Mucosa of rectum (tissue), 2 donors: ENCODE results near the gene AGPAT2.

Experiments used
- H3K27ac ChIP-seq, 2 donors: one replicate each; pipeline ENCODE4 v1.7.0; 2013; ENCODE audit warnings: inconsistent platforms in 2 of 2, low read depth in 2 of 2, low read length in 2 of 2
- H3K27me3 ChIP-seq, 2 donors: one replicate each; pipeline ENCODE4 v1.7.0; 2013; ENCODE audit warnings: low read length in 2 of 2; ENCODE audit not compliant: control insufficient read depth in 2 of 2, insufficient read depth in 2 of 2
- H3K36me3 ChIP-seq, 2 donors: one replicate each; pipeline ENCODE4 v1.7.0; 2013; ENCODE audit warnings: low read length in 2 of 2; ENCODE audit not compliant: control insufficient read depth in 2 of 2, insufficient read depth in 2 of 2
- H3K4me1 ChIP-seq, 2 donors: one replicate each; pipeline ENCODE4 v1.7.0; 2013; ENCODE audit warnings: low read length in 2 of 2, mild to moderate bottlenecking in 1 of 2; ENCODE audit not compliant: control insufficient read depth in 2 of 2, insufficient read depth in 2 of 2
- H3K4me3 ChIP-seq, 2 donors: one replicate each; pipeline ENCODE4 v1.7.0; 2013; ENCODE audit warnings: low read length in 2 of 2
- H3K9ac ChIP-seq, 2 donors: one replicate each; pipeline ENCODE4 v1.7.0; 2013; ENCODE audit warnings: low read length in 2 of 2, low read depth in 1 of 2, mild to moderate bottlenecking in 1 of 2
- H3K9me3 ChIP-seq, 2 donors: one replicate each; pipeline ENCODE4 v1.7.0; 2013; ENCODE audit warnings: low read length in 2 of 2; ENCODE audit not compliant: control insufficient read depth in 2 of 2
- donor health status: healthy.
- donor health status: Normal muscosa, but diverticular disease.

AGPAT2 gene

DNA sequence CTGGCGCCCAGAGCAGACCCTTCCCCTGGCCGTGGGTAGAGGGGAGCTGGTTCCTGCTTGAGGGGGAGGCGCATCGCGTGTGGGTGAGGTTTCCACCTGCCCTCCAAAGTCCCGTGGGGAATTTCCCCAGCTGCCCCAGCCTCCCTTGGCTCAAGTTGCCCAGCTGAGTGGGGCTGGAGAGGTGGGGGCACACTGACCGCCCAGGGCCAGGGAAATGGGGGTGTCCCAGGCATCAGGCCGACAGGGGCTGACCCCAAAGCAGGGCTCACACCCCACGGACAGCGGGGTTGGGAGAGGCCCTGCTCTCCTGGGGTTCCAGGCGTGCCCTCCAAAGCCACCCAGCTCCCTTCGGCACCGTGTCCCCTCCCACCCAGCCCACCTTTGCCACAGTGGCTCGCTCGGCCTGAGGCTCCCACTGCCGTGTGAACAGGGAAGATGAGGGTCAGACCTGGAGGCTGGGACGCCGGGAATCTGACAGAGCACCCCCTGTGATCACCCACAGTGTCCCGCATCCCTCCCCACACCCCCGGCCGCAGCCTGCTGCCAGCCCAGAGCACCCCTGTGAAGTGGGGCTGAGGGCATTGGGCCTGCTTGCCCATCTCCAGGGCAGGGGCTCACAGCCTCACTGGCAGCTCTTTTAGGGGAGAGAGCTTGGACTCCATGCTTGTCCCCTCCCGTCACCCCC lies 25.5 kb downstream of the AGPAT2 start:
- peaks cover 0 to 9% of the 10 kb centered on the region in 2 donors for H3K4me1 ChIP-seq

DNA sequence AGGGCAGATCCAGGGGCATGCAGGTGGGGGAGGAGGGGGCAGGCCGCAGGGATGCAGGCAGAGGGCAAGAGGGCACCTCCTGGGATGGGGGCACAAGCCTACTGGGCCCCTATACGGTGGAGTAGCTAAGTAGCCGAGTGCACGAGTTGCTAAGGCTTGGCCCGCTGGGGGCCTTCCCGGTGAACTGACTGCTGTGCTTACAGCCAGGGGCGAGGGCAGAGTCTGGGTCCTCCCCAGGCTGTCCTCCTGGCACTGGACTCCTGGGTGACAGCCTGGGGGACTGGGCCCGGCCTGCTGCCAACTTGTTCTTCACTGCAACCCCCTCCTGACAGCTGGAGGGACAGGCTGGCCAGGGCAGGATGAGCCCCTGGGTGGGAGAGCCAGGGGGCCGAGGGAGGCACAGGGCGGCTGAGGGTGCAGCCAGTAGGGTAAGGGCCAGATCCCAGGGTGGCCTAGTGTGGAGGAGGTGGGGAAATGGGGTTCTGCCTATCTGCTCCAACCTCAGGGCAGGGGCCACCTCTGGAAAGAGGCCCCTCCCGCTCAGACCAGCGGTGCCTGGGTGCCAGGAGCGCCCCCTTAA lies 26.2 kb downstream of the AGPAT2 start:
- Histone ChIP-seq H3K9ac (no peak overlapping the region), H3K36me3 (no peaks in the 10 kb centered on the region), H3K9me3 (no peaks in the 10 kb centered on the region), H3K4me3 (no peak overlapping the region), H3K27me3 (peaks cover 29 to 38% of the 10 kb centered on the region in 2 donors), H3K4me1 (peaks cover 0 to 9% of the 10 kb centered on the region in 2 donors), H3K27ac (peak overlapping the region; percentile 9 to 32)

More for the DNA sequence above, 25.5 kb downstream of the AGPAT2 start:
- no peaks in the 10 kb centered on the region for H3K9me3 ChIP-seq
- no peak overlapping the region for H3K9ac ChIP-seq
- H3K27ac ChIP-seq = peak overlapping the region; percentile 9 to 48
- peaks cover 26 to 39% of the 10 kb centered on the region in 2 donors for H3K27me3 ChIP-seq
- no peaks in the 10 kb centered on the region for H3K36me3 ChIP-seq
- H3K4me3 ChIP-seq = no peak overlapping the region

DNA sequence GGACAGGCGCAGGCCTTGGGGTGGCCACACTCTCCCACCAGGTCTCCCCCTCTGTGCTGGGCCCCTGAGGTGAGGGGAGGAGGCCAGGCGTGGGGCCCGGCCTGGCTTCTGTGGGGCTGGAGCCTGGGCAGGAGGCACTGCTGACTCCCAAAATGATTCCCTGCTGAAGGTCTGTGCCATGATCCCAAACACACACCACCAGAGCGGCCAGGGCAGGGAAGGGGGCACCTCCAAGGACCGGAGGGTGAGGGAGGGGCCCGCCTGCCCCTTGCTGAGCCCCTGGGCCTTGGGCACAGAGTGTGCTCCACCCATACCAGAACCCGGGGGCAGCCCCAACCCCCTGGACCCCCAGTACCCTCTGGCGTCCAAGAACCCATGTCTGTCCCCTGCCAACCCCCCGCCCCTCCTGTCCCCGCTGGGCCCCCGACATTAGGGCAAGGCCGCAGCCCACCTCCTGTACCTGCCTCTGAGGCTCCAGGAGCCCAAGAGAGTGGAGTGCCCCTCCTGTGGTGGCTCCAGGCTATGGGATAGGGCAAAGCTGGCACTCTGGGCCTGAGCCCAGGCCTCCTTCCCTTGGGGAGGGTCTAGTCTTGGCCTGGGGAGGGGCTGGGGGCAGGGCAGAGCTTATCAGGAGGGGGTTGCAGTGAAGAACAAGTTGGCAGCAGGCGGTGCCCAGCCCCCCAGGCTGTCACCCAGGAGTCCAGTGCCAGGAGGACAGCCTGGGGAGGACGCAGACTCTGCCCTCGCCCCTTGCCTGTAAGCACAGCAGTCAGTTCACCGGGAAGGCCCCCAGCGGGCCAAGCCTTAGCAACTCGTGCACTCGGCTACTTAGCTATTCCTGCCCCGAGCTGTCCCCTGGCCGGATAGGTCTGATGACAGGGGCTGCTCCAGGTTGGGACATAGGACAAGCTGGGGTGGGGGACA lies 27.1 kb downstream of the AGPAT2 start:
- no peak overlapping the region for H3K4me3 ChIP-seq
- no peaks in the 10 kb centered on the region for H3K36me3 ChIP-seq
- H3K4me1 ChIP-seq = peaks cover 0 to 8% of the 10 kb centered on the region in 2 donors
- no peak overlapping the region for H3K9ac ChIP-seq
- peaks cover 29 to 37% of the 10 kb centered on the region in 2 donors for H3K27me3 ChIP-seq
- H3K9me3 ChIP-seq = no peaks in the 10 kb centered on the region
- H3K27ac ChIP-seq = peak overlapping the region in 1 of 2 donors; percentile 9

DNA sequence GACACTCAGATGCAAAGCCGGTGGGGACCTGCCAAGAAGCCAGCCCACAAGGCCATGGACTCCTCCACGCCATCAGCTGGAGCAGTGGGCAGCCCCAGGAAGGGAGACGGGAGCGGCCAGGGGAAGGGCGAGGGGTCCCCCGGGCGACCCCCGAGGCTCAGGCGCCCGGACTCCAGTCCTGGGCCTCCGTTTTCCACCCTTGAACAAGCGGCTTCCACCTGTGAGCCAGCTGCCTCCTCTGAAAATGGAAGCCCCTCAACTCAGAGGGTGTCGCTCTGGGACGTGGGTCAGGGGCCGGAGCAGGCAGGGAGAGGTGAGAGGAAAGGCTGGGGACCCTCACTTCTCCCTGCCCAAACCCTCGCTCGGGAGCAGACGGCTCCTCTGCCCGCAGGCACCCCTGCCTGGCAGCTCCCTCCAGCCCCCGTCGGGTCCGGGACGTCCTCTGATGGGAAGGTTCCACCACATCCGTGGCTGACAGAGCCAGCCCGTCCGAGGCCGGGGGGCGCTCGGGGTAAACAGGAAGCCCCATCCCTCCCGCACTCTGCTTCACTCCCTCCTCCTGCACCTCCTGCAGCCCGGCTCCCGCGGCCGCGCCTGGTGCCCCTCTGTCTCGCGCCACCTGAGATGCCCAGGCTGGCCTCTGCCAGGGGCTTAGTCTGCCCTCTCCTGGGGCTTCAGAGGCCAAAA lies 28.3 kb downstream of the AGPAT2 start:
- peak overlapping the region in 1 of 2 donors; percentile 32 for H3K27ac ChIP-seq
- no peaks in the 10 kb centered on the region for H3K36me3 ChIP-seq
- no peaks in the 10 kb centered on the region for H3K9me3 ChIP-seq
- peaks cover 25 to 29% of the 10 kb centered on the region in 2 donors for H3K27me3 ChIP-seq
- H3K4me3 ChIP-seq = no peak overlapping the region
- H3K9ac ChIP-seq = no peak overlapping the region
- peaks cover 0 to 6% of the 10 kb centered on the region in 2 donors for H3K4me1 ChIP-seq

DNA sequence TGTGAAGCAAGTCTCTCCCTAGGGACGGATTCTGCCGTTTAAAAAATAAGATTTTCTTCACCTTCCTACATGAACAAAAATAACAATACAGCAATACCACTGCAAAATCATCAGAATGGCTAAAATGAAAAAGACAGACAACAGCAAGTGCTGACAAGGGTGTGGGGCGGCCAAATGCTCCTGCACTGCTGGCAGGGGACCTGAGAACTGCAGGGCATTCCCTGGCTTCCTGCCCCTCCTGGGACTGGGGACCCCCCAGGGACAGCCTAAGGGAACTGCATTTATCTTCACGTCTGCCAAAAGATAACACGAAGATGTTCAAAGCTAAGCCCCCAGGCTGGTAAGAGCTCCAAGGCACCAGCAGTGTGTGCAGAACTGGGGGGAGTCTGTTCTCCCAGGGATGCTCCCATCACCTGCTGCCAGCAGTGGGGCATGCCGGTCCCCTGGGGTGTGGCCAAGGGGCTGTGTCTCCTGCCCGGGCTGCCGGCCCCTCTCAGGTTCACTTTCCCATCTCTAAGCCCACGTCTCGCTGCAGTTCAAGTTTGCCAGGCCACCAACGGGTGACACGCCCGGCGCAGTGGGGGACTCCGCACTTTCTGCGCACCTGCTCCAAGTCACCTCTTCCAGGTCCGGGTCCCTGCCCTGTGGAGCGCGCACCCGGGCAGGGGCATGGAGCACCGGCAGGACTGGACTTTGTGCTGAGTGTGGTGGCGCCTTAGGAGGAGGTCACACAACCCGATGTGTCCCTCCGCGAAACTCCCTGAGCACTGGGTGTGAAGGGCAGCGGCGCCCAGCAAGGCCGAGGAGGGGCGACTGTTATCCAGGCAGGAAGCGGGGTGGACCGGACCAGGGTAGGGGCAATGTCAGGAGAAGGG lies 29.0 kb downstream of the AGPAT2 start:
- Histone ChIP-seq H3K27ac (peak overlapping the region in 1 of 2 donors; percentile 32), H3K36me3 (no peaks in the 10 kb centered on the region), H3K27me3 (peaks cover 25 to 31% of the 10 kb centered on the region in 2 donors), H3K4me1 (peaks cover 0 to 6% of the 10 kb centered on the region in 2 donors), H3K9ac (no peak overlapping the region), H3K4me3 (no peak overlapping the region), H3K9me3 (no peaks in the 10 kb centered on the region)

DNA sequence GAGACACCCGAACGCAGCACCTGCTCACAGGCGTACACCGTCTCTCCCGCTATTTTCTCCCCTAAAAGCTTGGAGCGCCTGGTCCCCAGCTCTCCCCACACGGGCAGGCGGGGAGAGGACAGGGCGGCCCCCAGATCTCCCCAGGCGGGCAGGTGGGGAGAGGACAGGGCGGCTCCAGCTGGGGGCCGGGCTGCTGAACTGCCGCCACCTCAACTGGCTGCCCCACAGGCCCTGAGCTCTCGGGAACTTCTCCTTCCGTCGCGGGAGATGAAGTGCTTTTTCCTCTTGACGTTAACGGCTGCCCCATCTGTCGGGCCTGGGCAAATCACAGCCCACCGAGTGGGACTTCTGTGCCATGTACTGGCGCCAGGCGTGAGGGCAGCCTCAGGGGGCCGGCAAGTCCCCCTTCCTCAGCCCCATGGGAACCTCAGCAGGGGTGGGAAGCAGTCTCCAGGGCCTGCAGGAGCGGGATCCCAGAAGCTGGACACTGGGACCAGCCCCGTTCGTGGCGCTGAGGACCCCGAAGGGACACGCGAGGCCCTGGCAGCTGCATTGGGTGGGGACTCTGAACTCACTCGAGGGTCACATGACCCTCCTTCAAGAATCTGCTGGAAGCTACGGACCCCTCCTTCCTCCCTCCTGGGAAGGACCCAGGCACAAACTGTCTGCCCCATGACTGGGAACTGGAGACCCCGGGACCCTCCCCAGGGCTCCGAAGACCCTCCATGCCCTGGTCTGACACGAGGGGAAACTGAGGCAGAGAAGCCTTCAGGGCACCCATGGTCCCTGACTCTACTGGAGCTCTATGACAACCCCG lies 30.3 kb downstream of the AGPAT2 start:
- no peak overlapping the region for H3K4me3 ChIP-seq
- peaks cover 25 to 32% of the 10 kb centered on the region in 2 donors for H3K27me3 ChIP-seq
- peaks cover 0 to 6% of the 10 kb centered on the region in 2 donors for H3K4me1 ChIP-seq
- H3K36me3 ChIP-seq = no peaks in the 10 kb centered on the region
- peak overlapping the region; percentile 22 to 38 for H3K27ac ChIP-seq
- no peaks in the 10 kb centered on the region for H3K9me3 ChIP-seq
- no peak overlapping the region for H3K9ac ChIP-seq

DNA sequence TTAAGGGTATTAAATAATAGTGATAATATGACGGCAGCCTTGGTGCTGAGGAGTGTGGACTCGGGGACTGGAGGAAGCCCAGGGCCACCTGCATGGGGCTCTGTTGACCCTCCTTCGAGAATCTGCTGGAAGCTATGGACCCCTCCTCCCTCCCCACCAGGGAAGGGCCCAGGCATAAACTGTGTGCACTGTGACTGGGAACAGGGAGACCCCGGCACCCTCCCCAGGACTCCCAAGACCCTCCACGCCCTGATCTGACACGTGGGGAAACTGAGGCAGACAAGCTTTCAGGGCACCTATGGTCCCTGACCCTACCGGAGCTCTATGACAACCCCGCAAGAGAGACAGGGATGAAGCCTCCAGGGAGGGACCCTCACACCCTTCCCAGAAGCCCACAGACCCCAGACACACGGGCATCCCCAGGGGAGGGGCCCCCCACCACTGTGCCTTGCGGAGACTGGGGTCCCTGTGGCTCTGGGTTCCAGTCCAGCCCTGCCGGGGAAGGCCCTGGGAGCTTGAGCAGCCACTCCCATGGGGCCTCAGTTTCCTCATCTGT lies 31.0 kb downstream of the AGPAT2 start:
- Histone ChIP-seq H3K27ac (peak overlapping the region; percentile 22 to 38), H3K27me3 (peaks cover 23 to 32% of the 10 kb centered on the region in 2 donors), H3K36me3 (no peaks in the 10 kb centered on the region), H3K9me3 (no peaks in the 10 kb centered on the region), H3K4me3 (no peak overlapping the region), H3K4me1 (peaks cover 0 to 6% of the 10 kb centered on the region in 2 donors), H3K9ac (no peak overlapping the region)

DNA sequence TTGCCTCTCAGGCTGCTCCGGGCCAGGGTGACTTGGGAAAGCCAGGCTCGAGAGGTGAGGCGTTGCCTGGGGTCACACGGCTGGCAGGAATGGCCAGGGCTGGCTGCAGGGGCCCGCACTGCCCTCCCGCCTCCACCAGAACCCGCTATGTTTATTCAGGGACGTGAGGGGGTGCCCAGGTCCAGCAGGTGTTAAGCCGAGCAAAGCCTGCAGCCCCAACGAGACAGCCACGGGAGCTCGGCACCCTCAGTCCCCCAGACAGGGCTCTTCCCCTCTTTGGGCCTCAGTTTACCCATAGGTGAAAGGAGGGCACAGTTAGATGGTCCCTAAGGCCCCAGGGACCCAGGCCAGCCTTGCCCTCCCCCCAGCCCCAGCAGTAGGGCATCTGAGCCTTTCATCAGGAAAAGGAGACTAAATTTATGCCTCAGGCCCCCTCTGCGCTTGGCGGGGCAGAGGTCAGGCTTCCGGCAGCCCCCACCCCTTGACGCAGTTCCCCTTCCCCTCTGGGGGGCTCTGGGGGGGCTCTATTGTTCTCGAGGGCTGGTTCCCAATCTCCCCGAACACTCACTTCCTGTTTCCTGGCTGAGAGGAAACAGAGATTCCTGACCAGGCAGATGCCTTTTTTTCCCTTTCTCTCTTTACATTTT lies 31.6 kb downstream of the AGPAT2 start:
- Histone ChIP-seq H3K4me3 (no peak overlapping the region), H3K9ac (no peak overlapping the region), H3K4me1 (peaks cover 0 to 6% of the 10 kb centered on the region in 2 donors), H3K36me3 (no peaks in the 10 kb centered on the region), H3K27me3 (peaks cover 23 to 32% of the 10 kb centered on the region in 2 donors), H3K9me3 (no peaks in the 10 kb centered on the region), H3K27ac (peak overlapping the region in 1 of 2 donors; percentile 43)
